GM11168 (cell line): ENCODE data around the gene ATF5.
"Not testable (repeated sequence)": the region's sequence is repeated elsewhere in the genome, so short reads cannot be mapped to it uniquely, and the experiment has no call there.

Source experiments
- in situ Hi-C: fragments of 300-500 bp; cut with MboI; formaldehyde crosslinking; loops from one replicate; pipeline ENCODE4 v1.12.0; 2022; ENCODE audit warnings: low sequenced_read_pairs; ENCODE audit not compliant: unreplicated experiment

Gene ATF5

GRCh38 chr19:49920624-49921363, 8.2 kb upstream of the ATF5 start:
- in situ Hi-C loops: no loop called here

DNA sequence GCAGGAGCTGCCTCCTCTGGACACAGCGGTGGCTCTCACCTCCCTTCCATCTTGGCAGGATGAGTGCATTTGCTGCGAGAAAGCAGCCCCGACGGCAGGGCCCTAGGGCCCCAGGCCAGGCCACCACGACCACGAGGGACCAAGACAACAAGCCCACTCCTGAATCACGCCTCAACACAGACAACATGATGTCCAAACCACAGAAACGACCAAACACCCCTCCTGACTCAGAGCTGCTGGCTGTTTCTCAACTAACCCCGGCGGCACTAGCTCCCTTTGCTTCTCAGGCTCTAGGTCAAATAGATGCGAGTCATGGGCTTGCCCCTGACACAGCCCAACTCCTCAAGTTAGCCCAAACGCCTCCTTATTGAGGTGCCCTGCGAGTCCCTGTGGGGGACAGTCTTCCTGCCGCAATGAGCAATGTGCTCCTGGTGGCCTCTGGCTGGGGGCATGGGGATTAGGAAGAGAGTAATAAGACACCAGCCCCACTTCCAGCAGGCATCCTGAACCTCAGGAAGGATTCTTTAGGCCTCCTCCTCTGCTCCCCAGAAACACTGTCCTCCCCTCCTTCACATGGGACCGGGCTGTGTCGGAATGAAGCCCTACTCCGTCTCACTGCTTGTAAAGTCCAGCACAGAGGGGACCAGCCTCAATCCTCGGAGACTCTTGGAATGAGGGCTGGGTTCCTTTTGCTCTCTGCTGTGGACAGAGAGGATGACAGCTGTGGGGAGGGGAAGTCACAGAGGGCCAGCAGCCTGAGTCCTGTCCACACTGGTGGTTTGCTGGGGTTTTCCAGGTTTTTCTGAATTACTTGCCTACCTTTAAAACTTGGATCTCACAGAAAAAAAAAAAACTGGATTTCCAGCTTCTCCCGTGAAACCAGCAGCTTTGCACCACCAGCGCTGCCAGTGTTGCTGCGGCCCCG, 6.9 kb upstream of the ATF5 start:
- in situ Hi-C loops: no loop called here

- in situ Hi-C loops: no loop called here
Observed at GRCh38 chr19:49923055-49924003, 5.7 kb upstream of the ATF5 start.

GRCh38 chr19:49924004-49924880, 4.8 kb upstream of the ATF5 start:
- in situ Hi-C loops: no loop called here

- in situ Hi-C loops: not testable (repeated sequence)
Observed at GRCh38 chr19:49924881-49925210, 4.2 kb upstream of the ATF5 start.

- in situ Hi-C loops: no loop called here
Observed at GRCh38 chr19:49925486-49925885, 3.5 kb upstream of the ATF5 start.

DNA sequence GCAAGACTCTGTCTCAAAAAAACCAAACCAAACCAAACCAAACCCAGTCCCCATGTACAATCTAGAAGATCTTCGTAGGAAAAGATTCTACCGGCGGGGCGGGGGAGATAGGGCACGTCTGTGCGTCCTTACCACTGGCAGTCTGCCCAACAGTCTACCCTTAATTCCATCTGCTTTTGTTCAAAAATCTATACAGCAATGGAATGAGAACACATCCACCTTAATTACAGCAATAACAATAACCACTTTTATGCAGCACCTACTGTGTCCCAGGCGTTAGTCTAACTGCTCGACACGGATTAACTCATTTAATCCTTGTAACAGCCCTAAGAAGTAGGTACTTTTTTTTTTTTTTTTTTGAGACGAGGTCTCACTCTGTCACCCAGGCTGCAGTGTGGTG, 2.5 kb upstream of the ATF5 start:
- in situ Hi-C loops: no loop called here

- in situ Hi-C loops: no loop called here
Observed at GRCh38 chr19:49927526-49928264, 1.3 kb upstream of the ATF5 start.

- in situ Hi-C loops: no loop called here
Observed at GRCh38 chr19:49929611-49930482, 842 bp downstream of the ATF5 start.

- in situ Hi-C loops: no loop called here
Observed at GRCh38 chr19:49930483-49931011, 1.5 kb downstream of the ATF5 start.

DNA sequence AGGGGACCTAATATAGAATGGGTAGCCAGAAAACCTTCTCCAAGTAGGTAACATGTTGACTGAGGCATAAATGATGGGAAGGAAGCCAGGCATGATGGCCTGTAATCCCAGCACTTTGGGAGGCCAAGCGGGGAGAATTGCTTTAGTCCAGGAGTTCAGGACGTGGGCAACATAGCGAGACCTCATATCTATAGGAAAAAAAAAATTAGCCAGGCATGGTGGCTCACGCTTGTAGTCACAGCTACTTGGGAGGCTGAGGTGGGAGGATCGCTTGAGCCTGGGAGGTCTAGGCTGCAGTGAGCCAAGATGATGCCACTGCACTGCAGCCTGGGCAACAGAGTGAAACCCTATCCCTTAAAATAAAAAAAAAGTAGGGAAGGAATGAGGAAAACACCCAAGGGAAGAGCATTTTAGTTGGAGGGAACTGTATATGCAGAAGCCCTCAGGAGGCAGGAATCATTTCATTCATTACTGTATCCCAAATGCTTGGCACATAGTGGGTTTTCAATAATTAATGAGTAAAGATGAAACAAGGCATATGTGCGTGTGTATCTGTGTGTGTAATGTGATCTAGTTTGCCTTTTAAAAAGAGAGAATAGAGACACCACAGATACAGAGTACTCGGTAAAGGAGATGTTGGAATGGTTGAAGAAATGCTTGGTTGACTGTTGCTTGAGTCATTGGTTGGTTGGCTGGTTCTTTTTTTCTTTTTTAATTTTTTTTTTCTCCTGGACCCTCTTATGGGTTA, 2.5 kb downstream of the ATF5 start:
- in situ Hi-C loops: no loop called here

DNA sequence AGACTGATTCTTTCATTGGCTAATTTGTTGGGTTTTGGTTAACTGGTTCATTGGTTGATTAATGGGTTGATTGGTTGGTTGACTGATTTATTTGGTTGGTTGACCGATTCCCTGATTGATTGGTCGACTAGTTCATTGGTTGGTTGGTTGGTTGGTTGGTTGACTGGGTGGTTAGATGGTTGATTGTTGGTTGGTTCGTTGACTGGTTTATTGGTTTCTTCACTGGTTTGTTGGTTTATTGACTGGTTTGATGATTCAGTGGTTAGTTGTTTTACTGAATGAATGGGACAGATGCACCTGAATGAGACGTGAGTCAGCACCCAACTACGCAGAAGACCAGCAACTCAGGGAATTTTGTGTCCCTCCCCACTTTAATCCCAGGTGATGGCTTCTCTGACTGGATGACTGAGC, 3.0 kb downstream of the ATF5 start:
- in situ Hi-C loops: no loop called here

DNA sequence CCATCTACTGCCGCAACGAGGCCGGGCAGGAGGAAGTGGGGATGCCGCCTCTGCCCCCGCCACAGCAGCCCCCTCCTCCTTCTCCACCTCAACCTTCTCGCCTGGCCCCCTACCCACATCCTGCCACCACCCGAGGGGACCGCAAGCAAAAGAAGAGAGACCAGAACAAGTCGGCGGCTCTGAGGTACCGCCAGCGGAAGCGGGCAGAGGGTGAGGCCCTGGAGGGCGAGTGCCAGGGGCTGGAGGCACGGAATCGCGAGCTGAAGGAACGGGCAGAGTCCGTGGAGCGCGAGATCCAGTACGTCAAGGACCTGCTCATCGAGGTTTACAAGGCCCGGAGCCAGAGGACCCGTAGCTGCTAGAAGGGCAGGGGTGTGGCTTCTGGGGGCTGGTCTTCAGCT, 3.7 kb downstream of the ATF5 start:
- in situ Hi-C loops: no loop called here

GRCh38 chr19:49933643-49934042, 4.6 kb downstream of the ATF5 start:
- in situ Hi-C loops: no loop called here

DNA sequence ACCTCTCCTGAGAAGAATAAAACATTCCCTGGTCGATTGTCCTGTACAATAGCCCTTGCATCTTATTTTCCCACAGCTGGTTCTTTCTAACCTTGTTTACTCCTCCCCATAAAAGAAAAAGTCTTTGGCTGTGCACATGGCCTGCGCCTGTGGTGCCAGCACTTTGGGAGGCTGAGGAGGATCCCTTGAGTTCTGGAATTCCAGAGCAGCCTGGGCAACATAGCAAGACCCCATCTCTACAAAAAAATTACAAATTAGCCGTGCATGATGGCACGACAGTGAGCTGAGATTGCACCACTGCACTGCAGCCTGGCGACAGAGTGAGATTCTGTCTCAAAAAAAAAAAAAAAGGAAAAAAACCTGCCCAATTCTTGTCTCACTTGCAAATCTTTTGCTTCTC, 7.5 kb downstream of the ATF5 start:
- in situ Hi-C loops: loop anchor here (5.0 kb wide), 1 partner anchor 46 kb away; no protein-coding TSS in a partner anchor

GRCh38 chr19:49937750-49938381, 8.9 kb downstream of the ATF5 start:
- in situ Hi-C loops: loop anchor here (5.0 kb wide), 1 partner anchor 44 kb away; no protein-coding TSS in a partner anchor
